HS-5 (cell line): ENCODE measurements around the gene RIMBP2.

Experiments used
- DNase-seq: peaks from one replicate; pipeline ENCODE4 v3.0.0-alpha.2; 2012; ENCODE audit warnings: low read depth

The RIMBP2 gene

DNA sequence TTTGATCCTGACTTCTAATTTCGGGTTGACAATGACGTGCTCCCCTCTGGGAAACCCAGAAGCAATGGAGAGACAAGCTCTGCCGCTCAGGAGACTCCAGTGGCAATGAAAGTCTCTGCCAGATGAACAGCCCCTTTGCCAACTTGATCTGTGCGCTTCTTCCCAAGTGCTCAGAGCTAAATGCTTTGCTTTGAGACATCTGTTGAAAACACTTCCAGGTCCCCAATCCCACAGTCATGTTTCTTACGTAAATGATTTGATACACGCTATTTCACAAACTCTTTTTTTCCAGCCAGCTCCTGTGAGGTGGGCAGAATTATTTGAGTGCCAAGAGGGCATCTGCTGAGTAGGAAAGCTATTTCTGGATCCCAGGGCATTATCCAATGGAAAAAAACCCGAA, 147.6 kb downstream of the RIMBP2 start:
- no peak for DNase-seq

DNA sequence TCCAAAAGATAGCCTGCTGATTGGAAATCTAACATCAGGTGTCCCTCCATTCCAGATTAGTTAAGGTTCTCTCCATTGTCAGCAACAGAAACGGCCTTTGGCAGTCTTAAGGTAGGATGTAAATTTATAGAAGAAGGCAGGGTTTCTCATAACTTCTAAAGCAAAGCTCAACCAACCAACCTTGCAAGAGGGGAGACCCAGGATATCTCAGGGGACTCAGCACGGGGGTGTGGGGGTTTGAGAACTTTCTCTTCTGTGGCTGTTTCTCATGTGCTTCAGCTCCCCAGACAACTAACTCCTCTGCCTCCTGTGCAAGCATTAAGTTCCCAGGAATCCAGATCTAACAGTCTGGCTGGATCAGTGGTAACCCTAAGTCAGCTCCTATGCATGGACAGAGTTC, 148.1 kb downstream of the RIMBP2 start:
- DNase-seq: no peak

DNA sequence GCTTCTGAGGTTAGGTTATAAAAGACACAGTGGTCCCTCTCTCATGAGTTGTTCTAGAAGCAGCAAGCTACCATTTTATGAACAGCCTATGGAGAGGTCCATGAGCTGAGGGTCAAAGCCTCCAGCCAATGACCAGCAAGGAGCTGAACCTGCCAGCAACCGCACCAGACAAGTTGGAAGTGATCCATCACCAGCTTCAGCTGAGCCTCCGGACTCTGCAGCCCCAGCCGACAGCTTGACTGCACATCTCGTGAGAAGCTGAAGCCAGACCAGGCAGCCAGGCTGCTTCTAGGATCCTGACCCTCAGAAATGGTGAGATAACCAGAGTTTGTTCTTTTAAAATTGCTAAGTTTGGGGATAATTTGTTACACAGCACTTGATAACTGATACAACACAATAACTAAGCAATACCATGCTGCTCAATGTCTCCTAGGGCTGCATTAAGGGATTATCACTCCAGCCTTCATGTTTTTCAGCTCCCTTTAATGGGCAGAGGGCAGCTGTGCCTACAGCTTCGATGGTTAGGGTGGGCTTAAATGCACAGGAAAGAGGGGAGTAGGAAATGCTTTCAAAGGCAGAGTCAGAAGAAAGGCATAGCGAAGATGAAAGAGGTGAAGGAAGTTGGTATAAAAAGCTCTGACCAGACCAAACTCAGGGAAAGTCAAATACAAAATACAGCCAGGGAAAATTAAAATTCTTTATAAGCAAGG, 149.5 kb downstream of the RIMBP2 start:
- DNase-seq: no peak

DNA sequence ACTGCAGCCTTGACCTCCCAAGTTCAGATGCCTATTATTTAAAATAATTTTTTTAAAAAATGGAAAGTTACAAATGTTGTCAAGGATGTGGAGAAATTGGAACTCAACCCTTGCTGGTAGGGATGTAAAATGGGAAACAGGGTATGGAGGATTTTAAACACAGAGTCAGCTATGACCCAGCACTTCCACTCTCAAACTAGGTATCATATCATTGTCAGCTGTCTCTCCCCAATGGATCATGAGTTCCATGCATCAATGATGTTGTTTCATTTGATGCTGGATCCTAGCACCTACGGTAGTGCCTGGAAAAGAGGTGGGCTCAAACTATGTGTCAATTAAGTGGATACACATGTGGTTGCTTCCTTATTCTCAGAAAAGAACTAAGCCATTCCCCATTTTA, 150.9 kb downstream of the RIMBP2 start:
- DNase-seq: no peak

DNA sequence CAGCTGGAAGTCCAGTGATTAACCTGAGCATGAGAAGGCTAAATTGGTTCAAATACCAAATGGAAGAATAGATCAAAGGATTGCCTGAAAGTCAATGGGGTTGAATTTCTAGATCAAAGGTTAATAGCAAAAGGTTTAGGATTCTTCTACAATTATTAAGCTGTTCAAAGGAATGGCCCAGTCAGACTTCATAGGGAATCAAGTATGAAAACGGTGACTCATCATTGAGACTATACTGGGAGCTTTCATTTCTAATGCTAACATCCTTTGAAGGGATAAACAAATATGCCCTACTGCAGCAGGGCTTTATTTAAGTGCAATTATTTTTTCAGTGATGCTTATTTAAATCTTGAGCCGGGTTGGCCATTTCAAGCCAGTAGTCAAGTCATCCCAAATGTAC, 152.8 kb downstream of the RIMBP2 start:
- no peak for DNase-seq

DNA sequence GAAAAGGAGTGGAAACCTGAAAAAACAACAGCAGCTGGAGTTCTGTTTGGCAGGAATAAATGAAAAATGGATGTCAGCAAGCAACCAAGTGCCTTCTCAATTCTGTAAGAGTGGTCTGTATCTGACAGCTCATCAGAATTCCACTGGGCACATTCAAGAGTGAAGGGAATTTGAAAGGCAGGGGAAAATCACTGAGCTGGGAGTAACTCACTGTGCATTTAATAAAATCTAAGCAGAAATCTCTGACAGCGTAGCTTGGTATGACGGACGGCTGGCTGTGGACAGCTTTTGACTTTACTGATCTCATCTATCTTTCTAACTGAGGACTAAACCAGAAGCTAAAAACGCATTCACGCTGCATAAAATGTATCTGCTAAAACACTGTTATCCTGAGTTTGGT, 153.4 kb downstream of the RIMBP2 start:
- no peak for DNase-seq

DNA sequence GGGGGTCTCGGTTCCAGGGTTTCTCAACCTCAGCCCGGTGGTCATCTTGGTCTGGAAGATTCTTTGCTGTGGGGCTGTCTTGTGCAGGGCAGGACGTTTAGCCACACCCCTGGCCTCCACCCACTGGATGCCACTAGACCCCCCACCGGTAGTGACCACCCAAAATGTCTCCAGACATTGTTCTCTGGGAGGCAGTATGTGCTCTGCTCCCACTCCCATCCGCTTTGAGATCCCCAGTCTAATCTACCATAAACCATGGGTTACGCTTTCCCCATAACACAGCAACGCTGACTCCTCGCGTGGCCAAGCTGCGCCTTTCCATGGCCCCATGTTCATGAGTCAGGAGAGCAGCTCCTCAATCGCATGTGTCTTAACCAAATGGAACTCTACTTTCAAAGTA, 155.8 kb downstream of the RIMBP2 start:
- DNase-seq: no peak

DNA sequence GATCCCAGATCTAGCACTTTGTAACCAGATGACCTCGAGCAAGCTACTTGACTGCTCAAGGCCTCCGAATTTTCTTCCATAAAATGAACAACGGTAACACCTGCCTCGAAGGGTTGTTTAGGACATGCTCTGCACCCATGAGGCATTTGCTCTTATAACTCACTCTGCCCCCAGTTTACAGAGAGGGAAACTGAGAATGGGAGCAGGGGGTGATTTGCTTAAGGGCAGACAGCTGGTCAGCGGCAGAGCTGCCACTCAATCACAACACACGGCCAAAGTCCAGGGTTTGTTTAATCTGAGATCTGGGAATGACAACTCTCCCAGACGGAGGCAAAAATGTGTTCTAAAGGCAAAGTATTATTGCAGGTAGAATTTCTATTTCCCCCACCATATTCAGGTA, 156.3 kb downstream of the RIMBP2 start:
- no peak for DNase-seq

DNA sequence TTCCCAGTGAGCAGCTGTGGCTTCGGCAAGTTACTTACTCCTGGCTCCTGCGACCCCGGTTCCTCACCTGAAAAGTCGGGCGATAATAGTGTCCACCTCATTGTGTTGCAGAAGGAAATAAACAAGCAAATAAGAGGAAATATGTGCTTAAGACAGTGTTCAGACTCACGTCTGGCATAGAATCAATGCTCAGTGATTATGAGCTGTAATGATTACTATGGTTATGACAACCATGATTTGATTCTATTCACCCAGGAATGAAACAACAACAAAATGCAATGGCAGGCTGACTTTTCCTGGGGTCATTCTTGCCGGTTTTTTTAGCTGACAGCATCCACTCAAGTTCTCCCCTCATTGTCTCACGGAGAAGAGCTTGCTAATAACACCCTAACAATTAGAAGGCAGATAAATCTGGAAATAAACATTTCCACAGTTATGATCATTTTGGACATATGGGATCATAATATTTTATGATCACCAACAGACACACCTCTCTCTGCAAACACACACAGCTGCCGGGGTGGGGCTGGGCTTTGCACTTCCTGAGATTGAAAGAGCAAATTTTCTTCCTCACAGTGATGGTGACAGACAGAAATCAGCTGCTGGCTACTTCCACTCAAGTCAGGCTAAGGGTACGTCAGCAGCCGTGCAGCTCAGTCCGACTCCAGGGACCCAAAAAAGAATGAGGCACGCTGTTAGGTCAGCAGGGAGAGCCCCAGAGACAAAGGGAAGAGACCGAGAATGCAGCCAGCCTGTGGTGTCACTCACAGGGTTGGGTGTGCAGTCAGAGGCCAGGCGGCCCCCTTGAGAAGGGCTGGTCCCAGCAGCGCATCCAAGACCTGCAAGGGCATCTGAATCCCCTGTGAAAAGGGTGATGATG, 158.0 kb downstream of the RIMBP2 start:
- DNase-seq: no peak

DNA sequence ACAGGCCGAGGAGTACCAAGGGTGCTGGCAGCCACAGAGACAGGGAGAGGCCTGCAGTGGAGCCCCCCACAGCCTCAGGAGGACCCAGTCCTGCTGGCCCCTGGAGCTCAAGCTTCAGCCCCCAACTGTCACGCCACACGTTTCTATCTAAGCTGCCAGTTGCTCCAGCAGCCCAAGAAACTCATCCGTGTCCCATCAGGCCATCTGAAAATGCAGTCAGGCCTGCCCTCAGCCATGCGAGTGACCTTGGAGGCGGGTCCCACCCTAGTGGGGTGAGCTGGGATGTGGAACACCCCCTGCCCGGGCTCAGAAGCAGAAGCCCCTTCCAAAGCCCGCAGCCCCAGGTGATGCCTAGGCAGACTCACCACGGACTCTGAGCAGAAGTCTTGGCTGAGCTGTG, 158.9 kb downstream of the RIMBP2 start:
- DNase-seq: no peak

DNA sequence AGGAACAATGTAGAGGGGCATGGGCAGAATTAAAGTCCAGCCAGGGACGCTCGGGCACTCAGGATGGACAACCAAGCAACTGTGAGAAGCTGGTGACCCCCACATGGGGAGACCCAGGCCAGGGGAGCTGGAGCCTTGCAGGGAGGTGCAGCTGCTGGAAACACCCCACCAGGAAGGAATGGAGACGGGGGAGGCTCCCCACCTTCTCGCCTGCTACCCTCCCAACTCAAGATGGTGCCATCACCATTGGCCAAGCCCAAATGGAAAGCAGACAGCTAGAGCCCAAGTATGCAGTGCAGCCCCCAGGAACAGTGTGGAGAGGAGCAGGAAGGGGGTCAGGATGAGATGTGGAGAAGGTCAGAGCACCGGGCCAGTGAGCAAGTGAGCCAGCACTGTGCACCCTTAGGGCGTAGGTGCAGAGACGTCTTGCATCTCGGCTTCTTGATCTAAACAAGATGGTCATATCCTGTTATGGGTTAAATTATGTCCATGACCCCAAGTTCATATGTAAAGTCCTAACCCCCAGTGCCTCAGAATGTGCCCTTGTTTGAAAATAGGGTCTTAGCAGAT, 159.5 kb downstream of the RIMBP2 start:
- DNase-seq: no peak

DNA sequence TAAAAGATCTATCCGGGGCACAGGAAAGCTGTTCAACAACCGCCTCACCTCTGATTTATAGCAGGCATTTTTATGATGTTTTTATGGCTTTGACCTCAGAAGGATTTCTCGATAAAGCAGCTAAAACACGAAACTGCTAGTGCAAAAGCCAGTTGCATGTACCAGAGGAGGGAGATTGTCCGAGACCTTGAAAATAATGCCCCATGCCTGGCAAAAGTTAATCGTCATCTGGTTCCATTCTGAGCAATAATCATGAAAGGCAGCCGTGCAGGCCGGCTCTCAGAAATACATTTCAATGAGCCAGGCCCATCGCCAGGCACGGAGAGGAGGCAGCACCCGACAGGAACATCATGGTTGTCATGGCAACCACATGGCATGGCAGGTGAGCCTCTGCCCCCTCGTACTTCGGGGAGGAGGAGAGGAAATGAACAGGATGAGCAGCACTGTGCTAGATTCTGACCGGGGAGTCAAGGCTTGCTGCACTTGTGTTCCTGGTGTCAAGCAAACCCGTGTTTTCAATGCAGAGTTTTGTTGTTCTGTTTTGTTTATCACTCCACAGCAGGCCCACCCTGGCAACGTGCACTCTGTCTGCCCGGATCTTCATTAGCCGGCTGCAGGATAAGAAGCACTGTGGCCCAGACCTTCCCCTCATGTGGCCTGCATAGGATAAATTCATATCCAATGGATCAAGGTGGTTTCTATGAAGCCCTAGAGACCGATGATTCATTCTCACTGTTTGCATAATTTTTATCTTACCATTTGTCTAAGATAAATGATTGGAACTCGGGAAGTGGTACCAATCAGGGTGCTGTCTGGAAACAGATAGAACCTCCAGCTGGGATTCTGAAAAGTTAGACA, 160.2 kb downstream of the RIMBP2 start:
- DNase-seq: no peak

DNA sequence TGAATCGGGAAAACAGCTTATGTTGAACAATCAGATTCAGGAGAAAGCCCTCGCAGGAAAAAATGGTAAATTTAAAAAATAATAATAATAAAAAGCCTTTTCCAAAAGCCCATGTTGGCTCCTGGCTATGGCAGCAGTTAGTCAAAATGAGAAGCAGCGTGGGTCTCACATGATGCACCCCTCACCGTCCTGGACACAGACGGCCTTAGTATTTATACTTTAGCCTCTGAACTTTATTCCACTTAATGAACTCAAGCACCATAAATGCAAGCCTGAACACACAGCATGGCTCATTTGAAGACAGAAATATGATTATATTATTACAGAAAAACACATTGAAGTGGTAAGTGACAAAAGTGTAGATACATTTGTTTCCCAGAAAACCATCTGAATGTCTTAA, 160.9 kb downstream of the RIMBP2 start:
- DNase-seq: no peak

DNA sequence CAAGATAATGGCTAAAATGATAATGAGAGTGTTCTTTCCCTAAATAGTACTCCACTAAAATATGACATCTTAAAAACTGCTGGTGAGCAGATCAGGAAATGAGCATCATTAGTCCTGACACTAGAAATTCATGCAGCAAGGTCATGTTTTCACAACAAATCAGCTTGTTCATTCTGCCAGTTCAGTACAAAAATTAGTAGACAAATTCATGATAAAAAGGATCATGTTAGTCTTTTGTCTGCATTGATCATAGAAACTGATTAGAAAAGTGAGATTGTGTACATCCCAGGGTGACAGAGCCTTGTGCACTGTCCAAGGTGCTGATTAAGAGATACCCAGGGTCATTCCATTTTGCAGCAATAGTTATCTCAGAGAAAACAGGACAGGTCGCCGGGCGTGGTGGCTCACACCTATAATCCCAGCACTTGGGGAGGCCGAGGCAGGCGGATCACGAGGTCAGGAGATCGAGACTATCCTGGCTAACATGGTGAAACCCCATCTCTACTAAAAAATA, 163.6 kb downstream of the RIMBP2 start:
- DNase-seq: no peak

DNA sequence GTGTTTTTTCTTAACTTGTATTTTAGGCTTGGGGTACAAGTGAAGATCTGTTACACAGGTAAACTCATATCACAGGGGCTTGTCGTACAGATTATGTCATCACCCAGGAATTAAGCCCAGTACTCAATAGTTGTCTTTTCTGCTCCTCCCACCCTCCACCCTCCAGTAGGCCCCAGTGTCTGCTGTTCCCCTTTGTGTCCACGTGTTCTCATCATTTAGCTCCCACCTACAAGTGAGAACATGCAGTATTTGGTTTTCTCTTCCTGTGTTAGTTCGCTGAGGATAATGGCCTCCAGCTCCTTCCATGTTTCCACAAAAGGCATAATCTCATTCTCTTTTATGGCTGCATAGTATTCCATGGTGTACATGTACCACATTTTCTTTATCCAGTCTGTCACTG, 166.7 kb downstream of the RIMBP2 start:
- DNase-seq: no peak

DNA sequence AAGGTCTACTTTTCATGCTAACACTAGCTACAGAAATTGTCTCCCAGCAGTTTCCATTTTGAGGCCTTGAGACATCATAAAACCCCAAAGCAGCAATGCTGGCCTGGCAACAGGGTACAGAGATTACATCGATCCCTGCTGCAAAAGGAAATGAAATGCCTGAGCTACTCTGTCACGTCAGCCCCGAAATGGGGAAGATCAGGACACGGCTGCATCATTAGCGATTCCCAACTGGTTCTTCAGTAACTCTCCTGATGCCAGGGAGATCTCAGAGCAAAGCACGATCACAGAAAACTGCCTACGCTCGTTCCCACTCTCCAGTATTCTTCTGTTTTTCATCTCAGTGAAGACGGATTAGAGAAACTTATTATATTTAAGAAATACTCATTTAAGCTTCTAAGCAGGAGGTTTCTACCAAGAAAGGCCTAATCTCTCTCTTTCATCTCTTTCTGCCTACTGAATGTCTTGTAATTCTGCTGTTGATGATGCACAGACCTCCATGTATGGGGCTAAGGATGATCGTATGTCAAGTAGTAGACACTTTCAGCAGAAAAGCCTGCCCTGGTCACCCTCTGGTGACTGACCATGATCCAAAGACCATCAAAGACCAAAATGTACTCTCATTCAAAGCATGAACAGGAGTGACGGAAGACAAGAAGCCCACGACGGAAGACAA, 168.5 kb downstream of the RIMBP2 start:
- DNase-seq: no peak

DNA sequence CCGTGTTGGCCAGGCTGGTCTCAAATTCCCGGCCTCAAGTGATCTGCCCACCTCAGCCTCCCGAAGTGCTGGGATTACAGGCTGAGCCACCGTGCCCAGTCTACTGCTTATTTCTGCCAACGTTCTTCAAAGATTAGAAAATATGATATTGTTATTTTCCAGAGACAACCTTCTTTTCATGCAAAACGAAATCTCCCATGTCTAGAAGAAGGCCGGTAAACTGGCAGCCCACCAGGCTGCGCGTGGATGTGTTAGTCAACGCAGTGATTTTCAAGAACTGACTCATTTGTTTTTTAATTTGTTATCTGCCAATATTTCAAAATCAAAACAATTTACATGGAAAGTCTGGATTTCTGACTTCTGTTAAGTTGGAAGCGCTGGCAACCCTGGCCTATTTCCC, 169.6 kb downstream of the RIMBP2 start:
- no peak for DNase-seq

DNA sequence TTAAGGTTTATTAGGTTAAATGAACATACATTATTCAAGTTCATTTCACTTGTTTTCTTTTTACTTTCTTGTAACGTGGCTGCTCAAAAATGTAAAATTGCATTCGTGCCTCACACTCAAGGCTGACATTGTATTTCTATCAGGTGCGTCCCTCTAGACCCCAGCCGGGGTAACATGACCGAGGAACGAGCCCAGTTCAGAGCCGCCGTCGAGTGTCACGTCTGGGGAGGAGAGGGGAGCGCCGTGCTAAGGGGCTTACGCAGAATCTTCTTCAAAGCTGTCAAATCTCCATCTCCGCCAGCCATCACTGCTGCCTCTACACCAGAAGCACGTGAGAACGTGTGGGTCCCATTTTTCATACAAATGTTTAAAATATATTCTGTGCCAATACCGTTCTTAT, 170.6 kb downstream of the RIMBP2 start:
- DNase-seq: no peak

DNA sequence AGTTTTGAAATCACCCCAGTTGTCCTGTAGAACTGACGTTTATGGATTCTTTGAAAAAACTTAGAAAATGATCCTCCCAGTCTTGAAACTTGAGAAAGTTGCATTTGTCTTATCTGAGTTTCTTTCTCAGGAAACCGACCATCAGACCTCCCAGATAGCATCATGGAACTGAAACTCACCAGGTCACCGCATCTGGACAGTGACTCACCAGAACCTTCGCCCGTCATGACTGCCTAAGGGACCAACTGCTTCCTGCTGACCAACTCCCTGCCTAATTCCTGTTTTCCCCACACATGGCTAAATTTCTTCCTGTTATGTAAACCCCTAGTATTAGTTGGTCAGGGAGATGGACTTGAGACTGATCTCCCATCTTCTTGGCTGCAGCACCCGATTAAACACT, 175.7 kb downstream of the RIMBP2 start:
- DNase-seq: no peak

DNA sequence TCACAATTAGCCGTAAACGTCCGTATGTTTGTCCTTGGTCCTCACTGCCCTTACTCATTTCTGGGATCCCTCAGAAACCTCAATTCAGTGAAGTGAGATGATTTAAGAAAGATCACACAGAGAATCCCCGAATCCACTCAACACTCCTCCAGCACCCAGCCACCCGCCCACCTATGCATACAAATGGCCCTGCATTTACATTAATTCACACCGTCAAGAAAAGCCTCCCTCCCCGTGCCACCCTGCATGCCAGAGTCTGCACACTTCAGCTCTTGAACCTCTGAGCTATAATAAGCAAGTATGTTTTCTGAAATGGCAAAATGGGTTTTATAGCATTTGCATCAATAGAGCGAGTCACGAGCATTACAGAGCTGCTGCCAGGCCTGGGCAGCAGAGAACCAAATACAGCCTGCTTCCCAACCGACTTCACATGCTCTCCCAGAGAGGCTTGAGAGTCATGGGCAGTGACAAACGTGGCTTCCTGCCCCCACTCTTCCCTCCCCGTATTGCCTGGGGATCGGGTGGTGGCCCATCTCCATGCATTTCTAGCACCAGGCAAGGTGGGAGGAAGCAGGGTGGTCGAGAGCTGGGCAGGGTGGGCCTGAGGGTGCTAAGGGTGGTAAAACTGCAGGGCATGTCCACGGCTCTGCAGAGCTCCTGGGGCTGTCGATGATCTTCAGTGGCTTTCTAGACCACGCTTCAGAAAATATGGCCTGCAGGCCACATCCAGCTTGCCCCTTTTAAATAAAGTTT, 177.6 kb downstream of the RIMBP2 start:
- no peak for DNase-seq

DNA sequence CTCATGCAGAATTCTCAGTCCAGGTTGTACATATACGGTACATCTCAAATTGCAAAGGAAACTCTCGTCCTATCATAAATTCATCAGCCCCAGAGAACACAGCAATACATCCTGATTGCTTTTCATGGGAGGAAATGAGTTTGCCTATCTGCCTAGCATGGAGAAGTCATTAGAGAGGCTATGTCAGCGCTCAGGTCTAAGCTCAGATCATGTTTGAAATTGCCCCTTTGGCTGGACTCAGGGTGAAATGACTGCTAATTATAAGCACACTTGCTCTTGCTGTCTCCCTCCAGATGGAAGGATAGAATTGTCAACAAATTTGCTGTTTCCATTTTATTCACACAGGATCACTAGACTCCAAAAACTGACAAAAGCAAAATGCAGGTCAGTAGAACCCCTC, 178.4 kb downstream of the RIMBP2 start:
- DNase-seq: no peak
